Activated CD8-positive, alpha-beta T cell treated with anti-CD3 and anti-CD28 coated beads for 36 hours (primary cell): ENCODE results near the gene GRID2. TPM values are rescaled to one million over a fixed set of nuclear protein-coding genes. Genes with fewer than 3 reads are reported as not detected.

Experiments
- ATAC-seq: fragments of 200-7000 bp; cut with Tn5 transposase; one replicate; pipeline ENCODE4 v1.10.0; 2021; ENCODE audit warnings: mild to moderate bottlenecking, moderate library complexity
- CTCF ChIA-PET: fragments of 350-600 bp; sonication (Branson Sonifier 250); formaldehyde crosslinking; loops from one replicate; lab custom pipeline; 2021; ENCODE audit warnings: antibody characterized with exemption; lab: Charles Lee
- POLR2A ChIA-PET: fragments of 350-600 bp; sonication (Branson Sonifier 250); formaldehyde crosslinking; loops from one replicate; lab custom pipeline; 2021; ENCODE audit warnings: antibody characterized with exemption; lab: Charles Lee
- DNase-seq: peaks from one replicate; pipeline ENCODE4 v3.0.0-alpha.2; 2020
- H3K27ac Mint-ChIP-seq: one replicate; pipeline ENCODE4 v1.8.0; 2021; ENCODE audit warnings: mild to moderate bottlenecking, mixed read lengths
- H3K27me3 Mint-ChIP-seq: one replicate; pipeline ENCODE4 v1.8.0; 2021; ENCODE audit warnings: mixed read lengths
- H3K36me3 Mint-ChIP-seq: one replicate; pipeline ENCODE4 v1.8.0; 2021; ENCODE audit warnings: low read depth, mixed read lengths
- H3K4me1 Mint-ChIP-seq: one replicate; pipeline ENCODE4 v1.8.0; 2021; ENCODE audit warnings: low read depth, mixed read lengths
- H3K4me3 Mint-ChIP-seq: one replicate; pipeline ENCODE4 v1.8.0; 2021; ENCODE audit warnings: mild to moderate bottlenecking, moderate library complexity, mixed read lengths
- H3K9me3 Mint-ChIP-seq: one replicate; pipeline ENCODE4 v1.8.0; 2021; ENCODE audit warnings: mixed read lengths
- intact Hi-C: fragments of 100-400 bp; cut with micrococcal nuclease; formaldehyde crosslinking; loops from one replicate; pipeline ENCODE4 v1.10.0; 2022
- total RNA-seq, 2 experiments: library from RNA; stranded (reverse); gene quantifications; one replicate each; pipeline ENCODE4 v1.2.3, GENCODE V29; 2021
- TF ChIP-seq, protein P1 (sequence below): fragments of 200-600 bp; IDR thresholded peaks from one replicate; pipeline ENCODE4 v1.8.0; 2022; ENCODE audit warnings: antibody characterized with exemption, mild to moderate bottlenecking

The GRID2 gene
- total RNA-seq, 2 experiments from 2014 or later, result not detected

DNA sequence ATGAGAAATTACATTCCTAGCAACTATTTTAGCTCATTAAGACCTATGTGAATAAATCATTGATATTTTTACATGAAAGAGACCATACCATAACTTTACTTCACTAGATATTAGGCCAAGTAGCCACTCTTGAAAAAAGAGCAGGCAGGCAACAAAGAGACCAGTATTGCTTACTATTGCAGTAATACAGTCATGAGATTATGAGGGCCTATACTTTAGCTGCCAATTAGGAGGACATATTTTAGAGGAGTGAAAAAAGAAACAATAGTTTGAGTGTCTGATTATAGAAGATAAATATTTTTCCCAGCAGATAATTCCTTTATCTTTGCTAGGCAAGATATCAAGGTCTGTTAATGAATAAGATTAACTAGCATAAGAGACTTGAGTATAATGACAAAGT, 739.0 kb downstream of the GRID2 start:
- ChIA-PET CTCF (no interaction called here), POLR2A (no interaction called here)
- intact Hi-C loops, result no loop called here
- DNase-seq, result no peak
- H3K27ac Mint-ChIP-seq, result no peak overlapping the region
- H3K4me3 Mint-ChIP-seq, result no peak overlapping the region
- H3K4me1 Mint-ChIP-seq, result no peaks in the 10 kb centered on the region
- no peaks in the 10 kb centered on the region for H3K36me3 Mint-ChIP-seq
- H3K27me3 Mint-ChIP-seq, result no peaks in the 10 kb centered on the region
- TF ChIP-seq, protein P1, sequence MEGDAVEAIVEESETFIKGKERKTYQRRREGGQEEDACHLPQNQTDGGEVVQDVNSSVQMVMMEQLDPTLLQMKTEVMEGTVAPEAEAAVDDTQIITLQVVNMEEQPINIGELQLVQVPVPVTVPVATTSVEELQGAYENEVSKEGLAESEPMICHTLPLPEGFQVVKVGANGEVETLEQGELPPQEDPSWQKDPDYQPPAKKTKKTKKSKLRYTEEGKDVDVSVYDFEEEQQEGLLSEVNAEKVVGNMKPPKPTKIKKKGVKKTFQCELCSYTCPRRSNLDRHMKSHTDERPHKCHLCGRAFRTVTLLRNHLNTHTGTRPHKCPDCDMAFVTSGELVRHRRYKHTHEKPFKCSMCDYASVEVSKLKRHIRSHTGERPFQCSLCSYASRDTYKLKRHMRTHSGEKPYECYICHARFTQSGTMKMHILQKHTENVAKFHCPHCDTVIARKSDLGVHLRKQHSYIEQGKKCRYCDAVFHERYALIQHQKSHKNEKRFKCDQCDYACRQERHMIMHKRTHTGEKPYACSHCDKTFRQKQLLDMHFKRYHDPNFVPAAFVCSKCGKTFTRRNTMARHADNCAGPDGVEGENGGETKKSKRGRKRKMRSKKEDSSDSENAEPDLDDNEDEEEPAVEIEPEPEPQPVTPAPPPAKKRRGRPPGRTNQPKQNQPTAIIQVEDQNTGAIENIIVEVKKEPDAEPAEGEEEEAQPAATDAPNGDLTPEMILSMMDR, result no peak
- no peak for ATAC-seq
- H3K9me3 Mint-ChIP-seq, result peaks cover 9% of the 10 kb centered on the region

DNA sequence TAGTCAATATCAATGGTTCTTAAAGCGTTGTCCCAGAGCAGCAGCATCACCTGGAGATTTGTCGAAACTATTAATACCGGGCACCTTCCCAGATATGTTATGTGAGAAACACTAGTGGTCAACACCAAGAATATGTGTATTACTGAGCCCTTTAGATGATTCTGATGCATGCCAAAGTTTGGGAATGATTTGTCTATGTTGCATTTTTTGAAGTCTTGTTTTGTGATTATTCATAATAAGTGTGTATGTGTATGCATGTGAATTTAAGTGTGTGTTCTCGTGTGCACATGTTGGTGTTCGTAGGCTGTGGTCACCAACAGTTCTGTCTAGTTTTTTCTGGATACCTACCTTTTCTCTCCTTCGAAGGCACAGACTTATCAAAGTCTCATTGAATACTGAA, 749.4 kb downstream of the GRID2 start:
- POLR2A ChIA-PET, result no interaction called here
- no peaks in the 10 kb centered on the region for H3K4me1 Mint-ChIP-seq
- DNase-seq, result no peak
- TF ChIP-seq, protein P1, result no peak
- H3K4me3 Mint-ChIP-seq, result no peak overlapping the region
- no peak overlapping the region for H3K27ac Mint-ChIP-seq
- CTCF ChIA-PET, result no interaction called here
- no peak for ATAC-seq
- intact Hi-C loops, result no loop called here
- peaks cover 8% of the 10 kb centered on the region for H3K9me3 Mint-ChIP-seq
- H3K27me3 Mint-ChIP-seq, result no peaks in the 10 kb centered on the region
- no peaks in the 10 kb centered on the region for H3K36me3 Mint-ChIP-seq

DNA sequence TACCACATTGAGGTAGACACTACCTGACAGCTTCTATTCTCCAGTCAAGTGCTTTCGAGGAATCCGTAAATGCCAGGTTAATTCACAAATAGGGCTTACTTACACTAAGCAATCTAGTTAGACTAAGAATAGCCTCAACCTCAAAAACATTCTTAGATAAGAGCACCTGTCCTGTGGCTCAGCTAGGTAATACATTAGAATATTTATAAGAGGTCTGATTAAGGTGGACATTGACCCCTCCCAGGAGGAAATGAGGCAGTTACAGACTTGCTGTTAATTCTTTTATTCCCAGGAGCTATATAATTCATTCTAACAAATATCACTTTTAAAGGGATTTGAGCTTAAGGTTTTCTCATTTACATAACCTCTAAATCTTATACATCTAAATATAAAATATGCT, 758.1 kb downstream of the GRID2 start:
- no peaks in the 10 kb centered on the region for H3K36me3 Mint-ChIP-seq
- H3K4me1 Mint-ChIP-seq, result no peaks in the 10 kb centered on the region
- H3K27me3 Mint-ChIP-seq, result no peaks in the 10 kb centered on the region
- H3K4me3 Mint-ChIP-seq, result no peak overlapping the region
- intact Hi-C loops, result no loop called here
- H3K9me3 Mint-ChIP-seq, result peaks cover 1% of the 10 kb centered on the region
- H3K27ac Mint-ChIP-seq, result no peak overlapping the region
- TF ChIP-seq, protein P1, result no peak
- no peak for ATAC-seq
- ChIA-PET POLR2A (no interaction called here), CTCF (no interaction called here)
- DNase-seq, result no peak

DNA sequence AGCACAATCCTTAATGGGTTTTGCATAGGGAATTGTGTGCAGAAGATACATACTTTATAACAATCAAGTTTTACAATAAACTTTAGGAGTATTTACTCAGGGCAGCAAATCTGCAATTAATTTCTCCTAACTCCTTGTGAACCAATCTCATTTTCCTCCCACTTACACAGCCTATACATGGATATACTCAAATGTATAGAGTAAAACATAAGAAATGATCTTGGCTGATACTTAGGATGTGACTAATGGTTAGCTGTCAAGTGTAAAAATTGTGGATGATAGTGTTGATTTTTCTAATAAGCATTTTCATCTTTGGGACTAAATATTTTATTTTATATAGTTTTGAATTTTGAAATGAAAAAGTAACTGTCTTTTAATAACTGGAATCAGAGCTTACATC, 759.6 kb downstream of the GRID2 start:
- TF ChIP-seq, protein P1, result no peak
- Mint-ChIP-seq H3K9me3 (peaks cover 1% of the 10 kb centered on the region), H3K4me3 (no peak overlapping the region), H3K36me3 (no peaks in the 10 kb centered on the region), H3K27ac (no peak overlapping the region), H3K27me3 (no peaks in the 10 kb centered on the region), H3K4me1 (no peaks in the 10 kb centered on the region)
- POLR2A ChIA-PET, result no interaction called here
- no peak for DNase-seq
- CTCF ChIA-PET, result no interaction called here
- intact Hi-C loops, result no loop called here
- ATAC-seq, result no peak

DNA sequence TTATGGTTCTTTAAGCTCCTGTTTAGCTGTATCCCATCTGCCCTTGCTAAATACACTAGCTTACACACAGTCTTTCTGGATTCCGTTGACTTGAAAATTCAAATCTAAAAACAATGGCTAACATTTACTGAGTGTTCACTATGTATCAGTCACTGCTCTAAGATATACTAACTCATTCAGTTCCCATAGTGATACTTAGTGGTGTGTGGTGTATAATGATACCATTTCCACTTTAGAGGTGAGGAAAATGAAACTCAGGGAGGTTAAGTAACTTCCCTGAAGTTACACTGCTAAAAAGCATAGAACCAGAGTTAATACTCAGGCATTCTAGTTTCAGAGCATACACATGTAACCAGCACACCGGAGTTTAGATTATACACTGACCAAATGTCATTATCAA, 762.0 kb downstream of the GRID2 start:
- Mint-ChIP-seq H3K36me3 (no peaks in the 10 kb centered on the region), H3K4me1 (no peaks in the 10 kb centered on the region), H3K27ac (no peak overlapping the region), H3K4me3 (no peak overlapping the region), H3K9me3 (peaks cover 4% of the 10 kb centered on the region), H3K27me3 (no peaks in the 10 kb centered on the region)
- CTCF ChIA-PET, result no interaction called here
- POLR2A ChIA-PET, result no interaction called here
- ATAC-seq (no peak), DNase-seq (no peak)
- TF ChIP-seq, protein P1, result no peak
- intact Hi-C loops, result no loop called here
